Hematopoietic multipotent progenitor cell treated with erythropoietin and hydrocortisone succinate and interleukin-3 and kit ligand, for 8 days (in vitro differentiated cells): Measurements from ENCODE around the gene TNFRSF21.

Experiments used
- DNase-seq: peaks from one replicate; pipeline ENCODE4 v3.0.0-alpha.2; 2015

The TNFRSF21 gene

GRCh38 chr6:47203938-47204611 is 105.6 kb downstream of the TNFRSF21 start:
- no peak for DNase-seq

GRCh38 chr6:47203266-47203937 is 106.3 kb downstream of the TNFRSF21 start:
- no peak for DNase-seq

- no peak for DNase-seq
Measured at GRCh38 chr6:47202644-47203205, 107.0 kb downstream of the TNFRSF21 start.

- no peak for DNase-seq
Measured at GRCh38 chr6:47200536-47201334, 109.0 kb downstream of the TNFRSF21 start.

GRCh38 chr6:47197682-47198640 is 111.7 kb downstream of the TNFRSF21 start:
- DNase-seq = no peak

GRCh38 chr6:47196113-47196512 is 113.6 kb downstream of the TNFRSF21 start:
- DNase-seq = no peak

- DNase-seq = no peak
Measured at GRCh38 chr6:47195011-47195650, 114.6 kb downstream of the TNFRSF21 start.

- DNase-seq = no peak
Measured at GRCh38 chr6:47188588-47189021, 121.1 kb downstream of the TNFRSF21 start.

- DNase-seq = no peak
Measured at GRCh38 chr6:47187893-47188587, 121.7 kb downstream of the TNFRSF21 start.

- DNase-seq = no peak
Measured at GRCh38 chr6:47187113-47187512, 122.6 kb downstream of the TNFRSF21 start.

GRCh38 chr6:47182291-47182957 is 127.3 kb downstream of the TNFRSF21 start:
- DNase-seq = no peak

GRCh38 chr6:47181681-47182080 is 128.0 kb downstream of the TNFRSF21 start:
- DNase-seq = no peak
